GM12891 (cell line): ENCODE measurements around the gene LGALS8.

ENCODE experiments used
- PAX5 ChIP-seq: IDR thresholded peaks from 2 replicates; pipeline ENCODE4 v1.6.1; 2011; ENCODE audit warnings: low read length, moderate library complexity, mild to moderate bottlenecking; ENCODE audit not compliant: insufficient read depth, severe bottlenecking
- POLR2A ChIP-seq: IDR thresholded peaks from 2 replicates; pipeline ENCODE4 v1.6.1; 2011; ENCODE audit warnings: low read depth, low read length, control low read depth
- POLR2AphosphoS5 ChIP-seq: IDR thresholded peaks from 2 replicates; pipeline ENCODE4 v1.6.1; 2011; ENCODE audit warnings: low read depth, low read length, control low read depth
- POU2F2 ChIP-seq: IDR thresholded peaks from 2 replicates; pipeline ENCODE4 v1.6.1; 2011; ENCODE audit warnings: low read depth, mild to moderate bottlenecking, control low read depth, low read length, moderate library complexity
- SPI1 ChIP-seq: IDR thresholded peaks from 2 replicates; pipeline ENCODE4 v1.6.1; 2011; ENCODE audit warnings: low read depth, low read length, control low read depth
- TAF1 ChIP-seq: IDR thresholded peaks from 2 replicates; pipeline ENCODE4 v1.6.1; 2011; ENCODE audit warnings: low read depth, low read length, control low read depth

DNA sequence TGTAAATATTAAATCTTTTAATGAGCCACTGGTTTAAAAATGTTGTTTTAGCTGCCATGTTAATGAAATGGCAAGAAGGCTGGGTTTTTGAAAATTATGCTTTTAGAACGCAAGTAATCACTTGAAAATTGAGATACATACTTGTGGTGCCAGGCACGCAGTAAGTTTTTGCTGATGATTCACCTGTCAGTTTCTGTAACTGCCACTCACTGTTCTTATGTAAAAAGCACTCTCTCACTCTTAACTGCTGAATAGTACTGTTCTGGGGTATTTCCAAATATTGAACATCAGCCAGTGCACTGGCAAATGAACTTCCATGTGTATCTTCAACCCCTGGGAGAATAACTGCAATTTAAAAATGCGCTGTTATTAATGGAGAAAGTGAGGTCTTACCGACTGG, 17.9 kb downstream of the LGALS8 start:
- TF ChIP-seq POLR2AphosphoS5 (no peak), SPI1 (no peak), POLR2A (no peak), TAF1 (no peak), PAX5 (no peak), POU2F2 (no peak)
